ENCODE measurements around the gene ACSL3. TPM values are rescaled to one million over a fixed set of nuclear protein-coding genes. Genes with fewer than 3 reads are reported as not detected.
"Not testable (repeated sequence)": the region's sequence is repeated elsewhere in the genome, so short reads cannot be mapped to it uniquely, and the experiment has no call there.

ACSL3 gene
- total RNA-seq, 1 donor from 2014 or later = 66.9 TPM

- DNase-seq (ENCODE audit: low spot score, unreplicated experiment) = no peak
- TF ChIP-seq, protein P1, sequence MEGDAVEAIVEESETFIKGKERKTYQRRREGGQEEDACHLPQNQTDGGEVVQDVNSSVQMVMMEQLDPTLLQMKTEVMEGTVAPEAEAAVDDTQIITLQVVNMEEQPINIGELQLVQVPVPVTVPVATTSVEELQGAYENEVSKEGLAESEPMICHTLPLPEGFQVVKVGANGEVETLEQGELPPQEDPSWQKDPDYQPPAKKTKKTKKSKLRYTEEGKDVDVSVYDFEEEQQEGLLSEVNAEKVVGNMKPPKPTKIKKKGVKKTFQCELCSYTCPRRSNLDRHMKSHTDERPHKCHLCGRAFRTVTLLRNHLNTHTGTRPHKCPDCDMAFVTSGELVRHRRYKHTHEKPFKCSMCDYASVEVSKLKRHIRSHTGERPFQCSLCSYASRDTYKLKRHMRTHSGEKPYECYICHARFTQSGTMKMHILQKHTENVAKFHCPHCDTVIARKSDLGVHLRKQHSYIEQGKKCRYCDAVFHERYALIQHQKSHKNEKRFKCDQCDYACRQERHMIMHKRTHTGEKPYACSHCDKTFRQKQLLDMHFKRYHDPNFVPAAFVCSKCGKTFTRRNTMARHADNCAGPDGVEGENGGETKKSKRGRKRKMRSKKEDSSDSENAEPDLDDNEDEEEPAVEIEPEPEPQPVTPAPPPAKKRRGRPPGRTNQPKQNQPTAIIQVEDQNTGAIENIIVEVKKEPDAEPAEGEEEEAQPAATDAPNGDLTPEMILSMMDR (IDR thresholded peaks at IDR 0.05; ENCODE audit: unreplicated experiment) = peak; percentile 57
Measured at GRCh38 chr2:222915092-222915957, 54.5 kb downstream of the ACSL3 start.

DNA sequence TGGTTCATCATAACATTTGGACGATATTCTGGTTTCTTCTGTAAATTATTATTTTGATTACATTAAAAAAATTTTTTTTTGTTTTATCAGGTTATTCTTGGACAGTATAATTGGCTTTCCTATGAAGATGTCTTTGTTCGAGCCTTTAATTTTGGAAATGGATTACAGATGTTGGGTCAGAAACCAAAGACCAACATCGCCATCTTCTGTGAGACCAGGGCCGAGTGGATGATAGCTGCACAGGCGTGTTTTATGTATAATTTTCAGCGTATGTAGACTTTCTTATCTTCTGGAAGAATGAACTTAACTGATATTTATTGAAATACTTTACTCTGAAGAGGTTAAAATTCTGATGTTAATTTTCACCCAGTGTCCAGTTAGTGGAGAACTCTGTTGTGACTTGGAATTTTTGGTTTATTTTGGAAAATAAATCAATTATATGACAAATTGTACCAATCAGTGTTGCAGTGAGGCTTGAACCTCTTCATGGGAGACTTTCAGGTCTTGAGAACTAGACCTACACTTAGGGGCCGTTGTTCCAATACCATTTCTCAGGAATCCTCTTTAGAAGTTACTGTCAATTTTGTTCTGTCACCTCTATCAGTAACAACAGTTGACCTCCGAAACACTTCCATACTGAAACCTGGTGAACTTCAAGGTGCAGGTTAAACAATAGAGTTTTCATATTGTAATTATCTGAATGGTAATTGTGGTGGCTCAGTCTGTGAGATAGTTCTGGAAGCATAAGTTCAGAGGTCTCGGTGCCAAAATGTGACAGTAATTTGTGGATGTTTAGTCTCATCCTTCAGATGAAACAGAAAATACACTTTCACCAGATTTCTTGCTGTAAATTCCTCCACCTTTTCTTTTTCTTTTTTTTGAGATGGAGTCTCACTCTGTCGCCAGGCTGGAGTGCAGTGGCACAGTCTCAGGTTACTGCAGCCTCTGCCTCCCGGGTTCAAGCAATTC lies 55.7 kb downstream of the ACSL3 start:
- H3K36me3 Mint-ChIP-seq (ENCODE audit: insufficient read depth) = peaks cover 8% of the 10 kb centered on the region
- H3K27ac Mint-ChIP-seq = no peak overlapping the region

More at GRCh38 chr2:222915092-222915957, 54.5 kb downstream of the ACSL3 start:
- peaks cover 11% of the 10 kb centered on the region for H3K36me3 Mint-ChIP-seq (ENCODE audit: insufficient read depth)
- H3K4me3 Mint-ChIP-seq (ENCODE audit: low read depth) = no peak overlapping the region
- H3K27me3 Mint-ChIP-seq = no peaks in the 10 kb centered on the region
- H3K27ac Mint-ChIP-seq = no peak overlapping the region
- H3K4me1 Mint-ChIP-seq (ENCODE audit: low read depth) = peaks cover 4% of the 10 kb centered on the region
- no peaks in the 10 kb centered on the region for H3K9me3 Mint-ChIP-seq (ENCODE audit: low read depth)

DNA sequence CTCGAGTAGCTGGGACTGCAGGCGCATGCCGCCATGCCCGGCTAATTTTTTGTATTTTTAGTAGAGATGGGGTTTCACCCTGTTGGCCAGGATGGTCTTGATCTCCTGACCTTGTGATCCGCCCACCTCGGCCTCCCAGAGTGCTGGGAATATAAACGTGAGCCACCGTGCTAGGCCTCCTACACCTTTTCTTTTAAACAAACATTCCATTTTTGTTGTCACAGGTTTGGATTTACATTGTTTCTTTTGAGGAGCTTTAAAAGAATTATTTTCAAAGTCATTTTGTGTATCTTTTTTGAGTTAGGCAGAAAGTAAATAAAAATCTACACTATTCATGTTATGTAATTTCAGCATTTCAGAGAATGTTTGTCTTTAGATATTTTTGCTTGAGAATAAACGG lies 56.4 kb downstream of the ACSL3 start:
- H3K4me1 Mint-ChIP-seq (ENCODE audit: low read depth); DNase-seq (ENCODE audit: low spot score, unreplicated experiment); H3K27me3 Mint-ChIP-seq; H3K36me3 Mint-ChIP-seq (ENCODE audit: insufficient read depth); H3K9me3 Mint-ChIP-seq (ENCODE audit: low read depth); H3K4me3 Mint-ChIP-seq (ENCODE audit: low read depth): not testable (repeated sequence)
- H3K27ac Mint-ChIP-seq = peak overlapping the region; percentile 37

More for the DNA sequence above, 55.7 kb downstream of the ACSL3 start:
- TF ChIP-seq, protein P1 (IDR thresholded peaks at IDR 0.05; ENCODE audit: unreplicated experiment) = peak; percentile 22
- H3K4me3 Mint-ChIP-seq (ENCODE audit: low read depth) = no peak overlapping the region
- H3K9me3 Mint-ChIP-seq (ENCODE audit: low read depth) = no peaks in the 10 kb centered on the region
- H3K27me3 Mint-ChIP-seq = no peaks in the 10 kb centered on the region
- no peak for DNase-seq (ENCODE audit: low spot score, unreplicated experiment)
- peaks cover 4% of the 10 kb centered on the region for H3K4me1 Mint-ChIP-seq (ENCODE audit: low read depth)

- Mint-ChIP-seq H3K36me3 (ENCODE audit: insufficient read depth) (peaks cover 9% of the 10 kb centered on the region), H3K27me3 (no peaks in the 10 kb centered on the region), H3K9me3 (ENCODE audit: low read depth) (no peaks in the 10 kb centered on the region), H3K4me3 (ENCODE audit: low read depth) (no peak overlapping the region), H3K27ac (no peak overlapping the region), H3K4me1 (ENCODE audit: low read depth) (peaks cover 3% of the 10 kb centered on the region)
- no peak for DNase-seq (ENCODE audit: low spot score, unreplicated experiment)
- TF ChIP-seq, protein P1 (IDR thresholded peaks at IDR 0.05; ENCODE audit: unreplicated experiment) = no peak
Measured at GRCh38 chr2:222919841-222920526, 59.1 kb downstream of the ACSL3 start.

GRCh38 chr2:222920657-222921186 lies 59.9 kb downstream of the ACSL3 start:
- TF ChIP-seq, protein P1 (IDR thresholded peaks at IDR 0.05; ENCODE audit: unreplicated experiment) = no peak
- DNase-seq (ENCODE audit: low spot score, unreplicated experiment) = no peak
- no peaks in the 10 kb centered on the region for H3K9me3 Mint-ChIP-seq (ENCODE audit: low read depth)

More at GRCh38 chr2:222920657-222921186, 59.9 kb downstream of the ACSL3 start:
- Mint-ChIP-seq H3K27me3 (no peaks in the 10 kb centered on the region), H3K4me1 (ENCODE audit: low read depth) (no peaks in the 10 kb centered on the region), H3K36me3 (ENCODE audit: insufficient read depth) (peaks cover 10% of the 10 kb centered on the region), H3K4me3 (ENCODE audit: low read depth) (no peak overlapping the region), H3K27ac (no peak overlapping the region)

All from progenitor cell of endocrine pancreas (in vitro differentiated cells).